ENCODE data around the gene STIM1.

The STIM1 gene

GRCh38 chr11:3971756-3972404, 116.4 kb downstream of the STIM1 start:
- no peak overlapping the region for H3K4me3 ChIP-seq (replicated peaks; ENCODE audit: low read depth, low read length)
- DNase-seq (ENCODE audit: extremely low read depth, low read depth): no peak
- no peak for TF ChIP-seq CTCF (IDR thresholded peaks at IDR 0.05; ENCODE audit: low read depth, low read length, missing control alignments)

- no peak for TF ChIP-seq CTCF (IDR thresholded peaks at IDR 0.05; ENCODE audit: low read depth, low read length, missing control alignments)
- no peak for DNase-seq (ENCODE audit: extremely low read depth, low read depth)
- no peak overlapping the region for H3K4me3 ChIP-seq (replicated peaks; ENCODE audit: low read depth, low read length)
These were observed 117.0 kb downstream of the STIM1 start for GRCh38 chr11:3972431-3972830.

GRCh38 chr11:3977078-3977477, 121.6 kb downstream of the STIM1 start:
- TF ChIP-seq CTCF (IDR thresholded peaks at IDR 0.05; ENCODE audit: low read depth, low read length, missing control alignments): no peak
- no peak overlapping the region for H3K4me3 ChIP-seq (replicated peaks; ENCODE audit: low read depth, low read length)
- no peak for DNase-seq (ENCODE audit: extremely low read depth, low read depth)

GRCh38 chr11:3981084-3981633, 125.7 kb downstream of the STIM1 start:
- no peak for TF ChIP-seq CTCF (IDR thresholded peaks at IDR 0.05; ENCODE audit: low read depth, low read length, missing control alignments)
- no peak overlapping the region for H3K4me3 ChIP-seq (replicated peaks; ENCODE audit: low read depth, low read length)
- DNase-seq (ENCODE audit: extremely low read depth, low read depth): no peak

- DNase-seq (ENCODE audit: extremely low read depth, low read depth): no peak
- no peak overlapping the region for H3K4me3 ChIP-seq (replicated peaks; ENCODE audit: low read depth, low read length)
- TF ChIP-seq CTCF (IDR thresholded peaks at IDR 0.05; ENCODE audit: low read depth, low read length, missing control alignments): no peak
These were observed 127.0 kb downstream of the STIM1 start for GRCh38 chr11:3982431-3982830.

- DNase-seq (ENCODE audit: extremely low read depth, low read depth): no peak
- no peak for TF ChIP-seq CTCF (IDR thresholded peaks at IDR 0.05; ENCODE audit: low read depth, low read length, missing control alignments)
- H3K4me3 ChIP-seq (replicated peaks; ENCODE audit: low read depth, low read length): no peak overlapping the region
These were observed 127.6 kb downstream of the STIM1 start for GRCh38 chr11:3983101-3983500.

- DNase-seq (ENCODE audit: extremely low read depth, low read depth): no peak
- H3K4me3 ChIP-seq (replicated peaks; ENCODE audit: low read depth, low read length): no peak overlapping the region
- TF ChIP-seq CTCF (IDR thresholded peaks at IDR 0.05; ENCODE audit: low read depth, low read length, missing control alignments): no peak
These were observed 129.4 kb downstream of the STIM1 start for GRCh38 chr11:3984896-3985295.
